ENCODE measurements around the gene SMU1.
A peak's percentile ranks its signal among the peaks of the same experiment; 100 is the strongest.

The SMU1 gene

GRCh38 chr9:33106827-33107621 lies 30.6 kb upstream of the SMU1 start:
- TF ChIP-seq CTCF (IDR thresholded peaks at IDR 0.05; ENCODE audit: low read depth, low read length) = no peak
- no peak overlapping the region for H3K4me3 ChIP-seq (ENCODE audit: low read depth, low read length)
- in situ Hi-C loops (cut with HindIII; ENCODE audit: low sequenced_read_pairs) = no loop called here
- DNase-seq (ENCODE audit: low read depth, low spot score) = peak; percentile 91

- DNase-seq (ENCODE audit: low read depth, low spot score) = no peak
- TF ChIP-seq CTCF (IDR thresholded peaks at IDR 0.05; ENCODE audit: low read depth, low read length) = no peak
- in situ Hi-C loops (cut with HindIII; ENCODE audit: low sequenced_read_pairs) = no loop called here
- no peak overlapping the region for H3K4me3 ChIP-seq (ENCODE audit: low read depth, low read length)
These were observed 29.9 kb upstream of the SMU1 start for GRCh38 chr9:33106372-33106771.

GRCh38 chr9:33105959-33106358 lies 29.5 kb upstream of the SMU1 start:
- peak; percentile 49 for DNase-seq (ENCODE audit: low read depth, low spot score)
- TF ChIP-seq CTCF (IDR thresholded peaks at IDR 0.05; ENCODE audit: low read depth, low read length) = no peak
- no peak overlapping the region for H3K4me3 ChIP-seq (ENCODE audit: low read depth, low read length)
- in situ Hi-C loops (cut with HindIII; ENCODE audit: low sequenced_read_pairs) = no loop called here

- DNase-seq (ENCODE audit: low read depth, low spot score) = peak; percentile 33
- TF ChIP-seq CTCF (IDR thresholded peaks at IDR 0.05; ENCODE audit: low read depth, low read length) = no peak
- H3K4me3 ChIP-seq (ENCODE audit: low read depth, low read length) = no peak overlapping the region
- in situ Hi-C loops (cut with HindIII; ENCODE audit: low sequenced_read_pairs) = no loop called here
These were observed 29.0 kb upstream of the SMU1 start for GRCh38 chr9:33105504-33105903.

GRCh38 chr9:33104401-33104800 lies 27.9 kb upstream of the SMU1 start:
- in situ Hi-C loops (cut with HindIII; ENCODE audit: low sequenced_read_pairs) = no loop called here
- no peak overlapping the region for H3K4me3 ChIP-seq (ENCODE audit: low read depth, low read length)
- DNase-seq (ENCODE audit: low read depth, low spot score) = no peak
- no peak for TF ChIP-seq CTCF (IDR thresholded peaks at IDR 0.05; ENCODE audit: low read depth, low read length)

- TF ChIP-seq CTCF (IDR thresholded peaks at IDR 0.05; ENCODE audit: low read depth, low read length) = no peak
- no peak for DNase-seq (ENCODE audit: low read depth, low spot score)
- no peak overlapping the region for H3K4me3 ChIP-seq (ENCODE audit: low read depth, low read length)
- in situ Hi-C loops (cut with HindIII; ENCODE audit: low sequenced_read_pairs) = no loop called here
These were observed 27.2 kb upstream of the SMU1 start for GRCh38 chr9:33103501-33104281.
